ENCODE results near the gene ITGA6. TPM values are rescaled to one million over a fixed set of nuclear protein-coding genes. Genes with fewer than 3 reads are reported as not detected.

Gene ITGA6
- total RNA-seq, 2 donors from 2014 or later, result 90.0 to 210 TPM

DNA sequence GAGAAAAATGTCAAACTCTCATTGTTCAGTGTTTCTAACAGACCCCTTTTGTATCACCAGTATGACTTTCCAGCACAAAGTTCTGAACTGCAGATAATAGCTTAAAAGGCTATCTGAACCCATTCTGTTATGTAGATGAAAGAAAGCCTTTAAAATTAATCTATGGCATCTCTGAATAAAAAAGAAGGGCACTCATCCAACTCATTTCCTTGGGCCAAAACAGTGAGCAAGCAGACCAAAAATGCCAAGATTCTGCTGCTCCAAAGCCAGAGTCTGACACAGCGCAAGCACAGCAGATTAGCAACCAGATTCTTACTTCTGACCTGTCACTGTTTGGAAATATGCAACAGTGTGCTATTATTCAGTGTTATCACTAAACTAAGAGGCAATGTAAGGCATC, 22.6 kb upstream of the ITGA6 start:
- DNase-seq (no peak), ATAC-seq (peak; percentile 33)
- TF ChIP-seq POLR2A (IDR thresholded peaks at IDR 0.05) (no peak), CTCF (IDR thresholded peaks at IDR 0.05) (no peak)
- Histone ChIP-seq H3K27me3 (no peaks in the 10 kb centered on the region), H3K27ac (peak overlapping the region in 1 of 4 donors; percentile 11), H3K4me1 (peaks cover 9% of the 10 kb centered on the region), H3K9me3 (no peaks in the 10 kb centered on the region), H3K36me3 (replicated peaks in 1 of 2; ENCODE audit: insufficient read depth in 1 of 2, low read depth in 2 of 2) (no peaks in the 10 kb centered on the region), H3K4me3 (no peak overlapping the region)
- 14 to 45% methylated on average over 1 of the region's 1 CpG for WGBS, 2 donors
- intact Hi-C loops (cut with DNase I), result no loop called here

DNA sequence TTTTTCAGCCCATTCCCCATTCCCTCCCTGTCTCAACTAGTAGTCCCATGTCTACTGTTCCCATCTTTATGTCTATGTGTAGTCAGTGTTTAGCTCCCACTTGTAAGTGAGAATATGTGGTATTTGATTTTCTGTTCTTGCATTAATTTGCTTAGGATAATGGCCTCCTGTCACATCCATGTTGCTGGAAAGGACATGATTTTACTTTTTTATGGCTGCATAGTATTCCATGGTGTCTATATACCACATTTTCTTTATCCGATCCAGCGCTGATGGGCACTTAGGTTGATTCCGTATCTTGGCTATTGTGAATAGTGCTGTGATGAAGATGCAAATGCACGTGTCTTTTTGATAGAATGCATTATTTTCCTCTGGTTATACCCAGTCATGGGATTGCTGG, 21.7 kb upstream of the ITGA6 start:
- WGBS, 2 donors, result 73 to 87% methylated on average over 4 of the region's 4 CpGs
- H3K27ac ChIP-seq, result no peak overlapping the region
- peaks cover 9% of the 10 kb centered on the region for H3K4me1 ChIP-seq
- H3K4me3 ChIP-seq, result no peak overlapping the region
- intact Hi-C loops (cut with DNase I), result no loop called here
- H3K36me3 ChIP-seq (replicated peaks in 1 of 2; ENCODE audit: insufficient read depth in 1 of 2, low read depth in 2 of 2), result no peaks in the 10 kb centered on the region
- H3K27me3 ChIP-seq, result no peaks in the 10 kb centered on the region
- DNase-seq (no peak), ATAC-seq (no peak)
- no peak for TF ChIP-seq POLR2A (IDR thresholded peaks at IDR 0.05)
- no peak for TF ChIP-seq CTCF (IDR thresholded peaks at IDR 0.05)
- H3K9me3 ChIP-seq, result no peaks in the 10 kb centered on the region

DNA sequence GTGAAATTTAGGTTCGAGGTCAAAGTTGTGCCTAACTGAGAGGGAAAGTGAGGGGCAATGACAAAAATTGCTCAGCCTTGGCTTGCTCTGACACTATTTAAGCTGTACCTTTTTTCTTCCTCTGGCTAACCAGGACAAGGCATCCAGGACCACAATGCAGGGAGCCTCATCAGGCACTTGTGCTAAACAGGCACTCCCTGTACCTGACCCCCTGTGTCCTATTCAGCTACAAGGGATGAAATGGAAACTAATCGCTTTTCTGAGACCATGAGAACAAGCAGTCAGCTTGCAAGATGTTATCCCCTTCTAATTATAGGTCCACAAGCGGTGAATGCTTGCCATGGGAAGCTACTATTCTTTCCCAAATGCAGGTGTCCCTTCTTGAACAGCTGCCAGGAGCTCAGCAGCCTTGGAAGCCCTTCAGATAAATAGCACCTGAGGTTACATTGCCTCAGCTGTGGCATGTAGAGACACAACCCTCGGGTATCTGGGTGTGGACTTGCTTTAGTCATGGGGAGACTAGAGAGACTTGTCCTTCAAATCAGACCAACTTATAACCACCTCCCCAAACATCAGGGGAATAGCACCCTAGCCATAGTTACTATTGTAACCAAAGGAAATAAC, 19.1 kb upstream of the ITGA6 start:
- Histone ChIP-seq H3K36me3 (replicated peaks in 1 of 2; ENCODE audit: insufficient read depth in 1 of 2, low read depth in 2 of 2) (no peaks in the 10 kb centered on the region), H3K9me3 (no peaks in the 10 kb centered on the region), H3K27me3 (no peaks in the 10 kb centered on the region), H3K4me1 (peaks cover 9% of the 10 kb centered on the region), H3K4me3 (no peak overlapping the region), H3K27ac (no peak overlapping the region)
- ATAC-seq, result peak; percentile 21
- intact Hi-C loops (cut with DNase I), result no loop called here
- TF ChIP-seq POLR2A (IDR thresholded peaks at IDR 0.05), result no peak
- no peak for TF ChIP-seq CTCF (IDR thresholded peaks at IDR 0.05)
- WGBS, 2 donors, result 40 to 42% methylated on average over 4 of the region's 4 CpGs
- peak in 1 of 4 donors; percentile 35 for DNase-seq

DNA sequence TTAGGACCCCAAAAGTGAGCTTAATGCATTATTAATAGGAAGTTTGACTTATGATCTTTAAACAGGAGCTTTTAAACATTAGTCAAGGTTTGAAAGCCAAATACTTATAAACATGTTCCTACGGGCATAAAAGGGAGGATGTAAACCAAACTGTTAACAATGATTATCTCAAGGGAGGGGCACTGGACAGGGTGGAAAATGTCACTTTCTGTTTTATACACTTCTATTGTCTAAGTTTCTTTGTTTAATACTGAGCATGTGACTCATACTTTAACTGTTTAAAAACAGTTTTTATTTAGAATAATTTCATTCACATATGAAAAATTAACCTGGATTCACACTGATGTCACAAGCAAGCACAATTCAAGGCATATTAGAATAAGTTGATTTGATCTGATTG, 18.3 kb upstream of the ITGA6 start:
- Histone ChIP-seq H3K4me1 (peaks cover 9% of the 10 kb centered on the region), H3K36me3 (replicated peaks in 1 of 2; ENCODE audit: insufficient read depth in 1 of 2, low read depth in 2 of 2) (no peaks in the 10 kb centered on the region), H3K4me3 (no peak overlapping the region), H3K27ac (no peak overlapping the region), H3K27me3 (no peaks in the 10 kb centered on the region), H3K9me3 (no peaks in the 10 kb centered on the region)
- ATAC-seq (no peak), DNase-seq (no peak)
- intact Hi-C loops (cut with DNase I), result no loop called here
- TF ChIP-seq CTCF (IDR thresholded peaks at IDR 0.05) (no peak), POLR2A (IDR thresholded peaks at IDR 0.05) (no peak)
- WGBS, 2 donors, result 8 to 18% methylated on average over 1 of the region's 1 CpG

DNA sequence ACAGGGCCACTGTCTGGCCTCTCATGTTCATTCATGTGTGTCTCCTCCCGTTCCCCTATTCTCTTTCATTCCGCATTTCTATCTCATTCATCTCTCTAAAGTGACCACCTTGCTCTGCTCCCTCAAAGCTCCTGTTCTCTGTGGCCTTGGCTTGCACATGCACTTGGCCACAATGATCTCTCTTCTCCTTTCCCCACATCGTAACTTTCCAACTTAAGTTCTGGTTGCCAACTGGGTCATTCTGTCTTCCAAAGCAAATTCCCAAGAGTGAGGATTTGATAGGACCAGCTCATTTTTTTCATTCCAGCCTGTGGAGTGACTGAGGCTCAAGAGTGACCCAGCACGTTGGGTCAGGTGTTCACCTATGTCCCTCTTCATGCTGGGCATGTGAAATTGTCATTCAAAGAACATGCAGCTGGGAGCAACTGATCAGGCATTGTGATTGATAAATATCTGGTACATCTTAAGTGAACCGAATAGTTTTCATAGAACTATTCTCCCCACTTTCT, 14.3 kb upstream of the ITGA6 start:
- DNase-seq (no peak), ATAC-seq (no peak)
- H3K4me3 ChIP-seq, result no peak overlapping the region
- no peaks in the 10 kb centered on the region for H3K9me3 ChIP-seq
- H3K27ac ChIP-seq, result no peak overlapping the region
- H3K4me1 ChIP-seq, result peaks cover 17% of the 10 kb centered on the region
- intact Hi-C loops (cut with DNase I), result no loop called here
- no peak for TF ChIP-seq POLR2A (IDR thresholded peaks at IDR 0.05)
- TF ChIP-seq CTCF (IDR thresholded peaks at IDR 0.05), result no peak
- no peaks in the 10 kb centered on the region for H3K36me3 ChIP-seq (replicated peaks in 1 of 2; ENCODE audit: insufficient read depth in 1 of 2, low read depth in 2 of 2)
- 68 to 69% methylated on average over 5 of the region's 5 CpGs for WGBS, 2 donors
- H3K27me3 ChIP-seq, result no peaks in the 10 kb centered on the region

Data from body of pancreas (tissue), 4 donors.